ENCODE data around the gene S100A5.

DNA sequence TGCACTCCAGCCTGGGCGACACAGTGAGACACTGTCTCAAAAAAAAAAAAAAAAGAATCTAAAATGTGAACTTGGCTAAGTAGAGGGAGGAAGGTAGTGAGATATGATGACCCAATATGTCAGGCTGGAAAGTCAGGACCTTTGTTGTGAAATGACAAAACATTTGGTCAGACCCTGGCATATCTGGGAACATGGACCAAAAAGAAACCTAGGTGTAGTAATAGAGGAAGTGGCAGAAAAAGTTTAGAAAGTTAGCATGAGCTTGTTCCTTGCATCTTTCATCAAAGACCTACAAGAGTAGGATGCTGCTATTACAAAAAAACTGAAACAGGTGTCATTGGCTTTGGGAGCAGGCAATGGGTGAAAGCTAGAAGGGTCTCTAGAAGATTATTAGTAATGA, 15.6 kb upstream of the S100A5 start:
- TF ChIP-seq EP300 (IDR thresholded peaks at IDR 0.05), result no peak
- TF ChIP-seq POLR2A (IDR thresholded peaks at IDR 0.05), result no peak
- TF ChIP-seq, protein P1, sequence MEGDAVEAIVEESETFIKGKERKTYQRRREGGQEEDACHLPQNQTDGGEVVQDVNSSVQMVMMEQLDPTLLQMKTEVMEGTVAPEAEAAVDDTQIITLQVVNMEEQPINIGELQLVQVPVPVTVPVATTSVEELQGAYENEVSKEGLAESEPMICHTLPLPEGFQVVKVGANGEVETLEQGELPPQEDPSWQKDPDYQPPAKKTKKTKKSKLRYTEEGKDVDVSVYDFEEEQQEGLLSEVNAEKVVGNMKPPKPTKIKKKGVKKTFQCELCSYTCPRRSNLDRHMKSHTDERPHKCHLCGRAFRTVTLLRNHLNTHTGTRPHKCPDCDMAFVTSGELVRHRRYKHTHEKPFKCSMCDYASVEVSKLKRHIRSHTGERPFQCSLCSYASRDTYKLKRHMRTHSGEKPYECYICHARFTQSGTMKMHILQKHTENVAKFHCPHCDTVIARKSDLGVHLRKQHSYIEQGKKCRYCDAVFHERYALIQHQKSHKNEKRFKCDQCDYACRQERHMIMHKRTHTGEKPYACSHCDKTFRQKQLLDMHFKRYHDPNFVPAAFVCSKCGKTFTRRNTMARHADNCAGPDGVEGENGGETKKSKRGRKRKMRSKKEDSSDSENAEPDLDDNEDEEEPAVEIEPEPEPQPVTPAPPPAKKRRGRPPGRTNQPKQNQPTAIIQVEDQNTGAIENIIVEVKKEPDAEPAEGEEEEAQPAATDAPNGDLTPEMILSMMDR (IDR thresholded peaks at IDR 0.05), result no peak

Measured in gastroesophageal sphincter (tissue), 3 donors.